SU-DHL-6 (cell line): Measurements from ENCODE around the gene GAGE12J.
"Not testable (repeated sequence)": the region's sequence is repeated elsewhere in the genome, so short reads cannot be mapped to it uniquely, and the experiment has no call there.

Experiments
- H2AFZ ChIP-seq: fragments of 200-600 bp; sonication (generic); 2 replicates; pipeline ENCODE4 v1.6.1; 2014; ENCODE audit warnings: low read depth, mild to moderate bottlenecking, moderate library complexity, mixed read lengths, antibody characterized with exemption, low read length; ENCODE audit not compliant: severe bottlenecking
- H3F3A ChIP-seq: fragments of 200-600 bp; shearing (Covaris generic); 2 replicates; pipeline ENCODE4 v1.6.0; 2016; ENCODE audit warnings: antibody characterized with exemption, mild to moderate bottlenecking; ENCODE audit not compliant: insufficient read depth
- H3K27ac ChIP-seq: fragments of 200-600 bp; sonication (generic); 2 replicates; pipeline ENCODE4 v1.5.1; 2016; ENCODE audit warnings: low read depth, mild to moderate bottlenecking, low read length, moderate library complexity, mixed read lengths
- H3K27me3 ChIP-seq: fragments of 200-600 bp; sonication (generic), shearing (Covaris generic); 2 replicates; pipeline ENCODE4 v1.6.0; 2014; ENCODE audit warnings: mild to moderate bottlenecking, low read length
- H3K36me3 ChIP-seq: fragments of 200-600 bp; sonication (generic); 2 replicates; pipeline ENCODE4 v1.6.1; 2014; ENCODE audit warnings: mild to moderate bottlenecking, low read length, mixed read lengths
- H3K4me2 ChIP-seq: fragments of 300-600, 200-600 bp; shearing (Covaris generic), sonication (generic); 2 replicates; pipeline ENCODE4 v1.6.0; 2014; ENCODE audit warnings: low read length, low read depth, mild to moderate bottlenecking; ENCODE audit not compliant: poor library complexity, severe bottlenecking
- H3K4me3 ChIP-seq: fragments of 200-600 bp; sonication (generic); 2 replicates; pipeline ENCODE4 v1.5.1; 2014; ENCODE audit warnings: antibody characterized with exemption, low read length, mild to moderate bottlenecking, mixed read lengths; ENCODE audit not compliant: insufficient read depth, poor library complexity, severe bottlenecking
- H3K79me2 ChIP-seq: fragments of 200-600 bp; sonication (generic); 2 replicates; pipeline ENCODE4 v1.6.1; 2014; ENCODE audit warnings: mild to moderate bottlenecking, low read length, moderate library complexity; ENCODE audit not compliant: insufficient read depth
- H3K9ac ChIP-seq: fragments of 200-600 bp; sonication (generic); 2 replicates; pipeline ENCODE4 v1.7.0; 2014; ENCODE audit warnings: mild to moderate bottlenecking, low read length
- H3K9me2 ChIP-seq: fragments of 200-600 bp; sonication (generic); replicated peaks from 2 replicates; pipeline ENCODE4 v1.6.1; 2014; ENCODE audit warnings: low read length; ENCODE audit not compliant: insufficient read depth
- H3K9me3 ChIP-seq: fragments of 200-600 bp; sonication (generic); 2 replicates; pipeline ENCODE4 v1.6.1; 2014; ENCODE audit warnings: low read length, mixed read lengths; ENCODE audit not compliant: insufficient read depth
- H4K20me1 ChIP-seq: fragments of 200-600 bp; sonication (generic); 2 replicates; pipeline ENCODE4 v1.6.1; 2014; ENCODE audit warnings: low read depth, mild to moderate bottlenecking, antibody characterized with exemption, low read length, moderate library complexity, mixed read lengths
- CTCF ChIP-seq: fragments of 200-600 bp; sonication (generic); IDR thresholded peaks from one replicate; pipeline ENCODE4 v1.5.1; 2017; ENCODE audit warnings: antibody characterized with exemption, mild to moderate bottlenecking, low read length, moderate library complexity; ENCODE audit not compliant: insufficient read depth, poor library complexity, severe bottlenecking
- EZH2phosphoT487 ChIP-seq: fragments of 200-600 bp; sonication (generic), shearing (Covaris generic); conservative IDR thresholded peaks from 2 replicates; pipeline ENCODE4 v1.6.1; 2018; ENCODE audit warnings: mild to moderate bottlenecking, antibody characterized with exemption, low read length, moderate library complexity, mixed read lengths

Gene GAGE12J

GRCh38 chrX:49292400-49293362, 29.2 kb upstream of the GAGE12J start:
- Histone ChIP-seq H3K4me2 (no peak overlapping the region), H3F3A (no peaks in the 10 kb centered on the region), H3K27ac (no peak overlapping the region), H3K4me3 (no peak overlapping the region), H3K27me3 (no peaks in the 10 kb centered on the region), H3K9ac (no peak overlapping the region), H3K79me2 (no peaks in the 10 kb centered on the region), H4K20me1 (no peaks in the 10 kb centered on the region), H3K9me2 (no peaks in the 10 kb centered on the region), H3K36me3 (no peaks in the 10 kb centered on the region), H2AFZ (no peak overlapping the region), H3K9me3 (no peaks in the 10 kb centered on the region)
- TF ChIP-seq CTCF (no peak), EZH2phosphoT487 (no peak)

- not testable (repeated sequence) for H3K9me2 ChIP-seq, H2AFZ ChIP-seq, H3F3A ChIP-seq, H3K9ac ChIP-seq, H3K9me3 ChIP-seq, H3K27ac ChIP-seq, H3K4me3 ChIP-seq, H4K20me1 ChIP-seq, H3K27me3 ChIP-seq, H3K79me2 ChIP-seq, H3K4me2 ChIP-seq, H3K36me3 ChIP-seq
Observed at GRCh38 chrX:49299293-49299692, 22.5 kb upstream of the GAGE12J start.

- Histone ChIP-seq H3K9ac (no peak overlapping the region), H3K27ac (no peak overlapping the region), H3K4me2 (no peak overlapping the region), H3K4me3 (no peak overlapping the region), H3K36me3 (no peaks in the 10 kb centered on the region), H2AFZ (no peak overlapping the region), H3K9me2 (no peaks in the 10 kb centered on the region), H3F3A (no peaks in the 10 kb centered on the region), H3K79me2 (no peaks in the 10 kb centered on the region), H4K20me1 (no peaks in the 10 kb centered on the region), H3K9me3 (no peaks in the 10 kb centered on the region), H3K27me3 (no peaks in the 10 kb centered on the region)
- TF ChIP-seq EZH2phosphoT487 (no peak), CTCF (no peak)
Observed at GRCh38 chrX:49300703-49301102, 21.1 kb upstream of the GAGE12J start.

GRCh38 chrX:49303346-49303745, 18.5 kb upstream of the GAGE12J start, which contains the start of gene GAGE10:
TSS of gene GAGE10 (plus strand) at chrX:49303646. CDS start at chrX:49304860, 1,214 bp downstream.
- no peaks in the 10 kb centered on the region for H3K9me2 ChIP-seq
- TF ChIP-seq CTCF (no peak), EZH2phosphoT487 (no peak)
- no peak within 1 kb of the TSS for H2AFZ ChIP-seq
- no peaks in the 10 kb centered on the region for H3K36me3 ChIP-seq
- no peak within 1 kb of the TSS for H3K4me2 ChIP-seq
- H3K4me3 ChIP-seq = no peak within 1 kb of the TSS
- H3K27me3 ChIP-seq = no peaks in the 10 kb centered on the region
- H3K9me3 ChIP-seq = no peaks in the 10 kb centered on the region
- H3K27ac ChIP-seq = no peak within 1 kb of the TSS
- H3F3A ChIP-seq = no peaks in the 10 kb centered on the region
- no peaks in the 10 kb centered on the region for H3K79me2 ChIP-seq
- no peak within 1 kb of the TSS for H3K9ac ChIP-seq
- no peaks in the 10 kb centered on the region for H4K20me1 ChIP-seq

GRCh38 chrX:49307775-49308174, 14.1 kb upstream of the GAGE12J start:
- H2AFZ ChIP-seq = not testable (repeated sequence)

More at GRCh38 chrX:49307775-49308174, 14.1 kb upstream of the GAGE12J start:
- H3K27ac ChIP-seq, H3K4me3 ChIP-seq, H3K4me2 ChIP-seq, H3K9me3 ChIP-seq, H3K36me3 ChIP-seq, H4K20me1 ChIP-seq, H3K27me3 ChIP-seq, H3F3A ChIP-seq, H3K79me2 ChIP-seq, H3K9me2 ChIP-seq, H3K9ac ChIP-seq: not testable (repeated sequence)
